Mononuclear cell (primary cell): ENCODE results near the gene MYO5A. TPM values are rescaled to one million over a fixed set of nuclear protein-coding genes. Genes with fewer than 3 reads are reported as not detected.

Experiments
- H3K27me3 ChIP-seq: 2 replicates; pipeline ENCODE4 v1.6.0; 2011; ENCODE audit warnings: low read length, control low read depth; ENCODE audit not compliant: insufficient read depth
- H3K4me1 ChIP-seq: 2 replicates; pipeline ENCODE4 v1.5.1; 2011; ENCODE audit warnings: mild to moderate bottlenecking, low read length, control low read depth; ENCODE audit not compliant: insufficient read depth
- H3K4me3 ChIP-seq: 2 replicates; pipeline ENCODE4 v1.5.1; 2011; ENCODE audit warnings: mild to moderate bottlenecking, low read length, moderate library complexity
- H3K9me3 ChIP-seq: 2 replicates; pipeline ENCODE4 v1.5.1; 2011; ENCODE audit warnings: low read depth, mild to moderate bottlenecking, control low read depth, low read length
- total RNA-seq: library from RNA; depleted of rRNA; stranded (reverse); fragments of >200 nt; gene quantifications from one replicate; pipeline ENCODE4 v1.2.3, GENCODE V29; 2012

Gene MYO5A
- total RNA-seq, 1 donor = 69.7 TPM

GRCh38 chr15:52318729-52319500 is 209.8 kb downstream of the MYO5A start:
- no peaks in the 10 kb centered on the region for H3K27me3 ChIP-seq
- H3K9me3 ChIP-seq = no peaks in the 10 kb centered on the region
- H3K4me1 ChIP-seq = no peaks in the 10 kb centered on the region
- no peak overlapping the region for H3K4me3 ChIP-seq

GRCh38 chr15:52317688-52318087 is 211.0 kb downstream of the MYO5A start:
- Histone ChIP-seq H3K27me3 (no peaks in the 10 kb centered on the region), H3K9me3 (no peaks in the 10 kb centered on the region), H3K4me1 (no peaks in the 10 kb centered on the region), H3K4me3 (no peak overlapping the region)

GRCh38 chr15:52317022-52317421 is 211.7 kb downstream of the MYO5A start:
- Histone ChIP-seq H3K4me1 (no peaks in the 10 kb centered on the region), H3K27me3 (no peaks in the 10 kb centered on the region), H3K4me3 (no peak overlapping the region)

GRCh38 chr15:52309154-52309548 is 219.5 kb downstream of the MYO5A start:
- no peaks in the 10 kb centered on the region for H3K9me3 ChIP-seq
- no peaks in the 10 kb centered on the region for H3K27me3 ChIP-seq
- no peaks in the 10 kb centered on the region for H3K4me1 ChIP-seq
- no peak overlapping the region for H3K4me3 ChIP-seq

More at GRCh38 chr15:52317022-52317421, 211.7 kb downstream of the MYO5A start:
- no peaks in the 10 kb centered on the region for H3K9me3 ChIP-seq

GRCh38 chr15:52308446-52309153 is 220.1 kb downstream of the MYO5A start:
- H3K4me1 ChIP-seq = no peaks in the 10 kb centered on the region
- no peaks in the 10 kb centered on the region for H3K27me3 ChIP-seq
- no peak overlapping the region for H3K4me3 ChIP-seq
- H3K9me3 ChIP-seq = no peaks in the 10 kb centered on the region

- Histone ChIP-seq H3K27me3 (no peaks in the 10 kb centered on the region), H3K9me3 (no peaks in the 10 kb centered on the region), H3K4me1 (no peaks in the 10 kb centered on the region), H3K4me3 (no peak overlapping the region)
These were observed 220.8 kb downstream of the MYO5A start for GRCh38 chr15:52307847-52308246.

GRCh38 chr15:52306270-52306669 is 222.4 kb downstream of the MYO5A start:
- H3K9me3 ChIP-seq = no peaks in the 10 kb centered on the region
- no peak overlapping the region for H3K4me3 ChIP-seq
- no peaks in the 10 kb centered on the region for H3K4me1 ChIP-seq
- H3K27me3 ChIP-seq = no peaks in the 10 kb centered on the region

- H3K9me3 ChIP-seq = no peaks in the 10 kb centered on the region
- no peak overlapping the region for H3K4me3 ChIP-seq
- no peaks in the 10 kb centered on the region for H3K4me1 ChIP-seq
- no peaks in the 10 kb centered on the region for H3K27me3 ChIP-seq
These were observed 225.4 kb downstream of the MYO5A start for GRCh38 chr15:52303093-52303772.

- no peak overlapping the region for H3K4me3 ChIP-seq
- H3K27me3 ChIP-seq = peaks cover 5% of the 10 kb centered on the region
- no peaks in the 10 kb centered on the region for H3K9me3 ChIP-seq
- no peaks in the 10 kb centered on the region for H3K4me1 ChIP-seq
These were observed 227.3 kb downstream of the MYO5A start for GRCh38 chr15:52301265-52301847.

GRCh38 chr15:52295421-52296001 is 233.2 kb downstream of the MYO5A start, which contains the start of gene MYO5C:
MYO5C (minus strand) TSS chr15:52295804; CDS start chr15:52295636, 168 bp downstream.
- H3K9me3 ChIP-seq = no peaks in the 10 kb centered on the region
- H3K27me3 ChIP-seq = peaks cover 27% of the 10 kb centered on the region
- H3K4me1 ChIP-seq = peaks cover 23% of the 10 kb centered on the region
- H3K4me3 ChIP-seq = peak within 1 kb of the TSS; percentile 15

- Histone ChIP-seq H3K9me3 (no peaks in the 10 kb centered on the region), H3K4me3 (no peak overlapping the region), H3K4me1 (peaks cover 23% of the 10 kb centered on the region)
These were observed 233.7 kb downstream of the MYO5A start for GRCh38 chr15:52294881-52295420.

GRCh38 chr15:52292780-52293392 is 235.8 kb downstream of the MYO5A start:
- Histone ChIP-seq H3K27me3 (peaks cover 27% of the 10 kb centered on the region), H3K4me3 (no peak overlapping the region), H3K4me1 (peaks cover 23% of the 10 kb centered on the region), H3K9me3 (no peaks in the 10 kb centered on the region)

More at GRCh38 chr15:52294881-52295420, 233.7 kb downstream of the MYO5A start:
- H3K27me3 ChIP-seq = peaks cover 27% of the 10 kb centered on the region

- Histone ChIP-seq H3K4me3 (no peak overlapping the region), H3K9me3 (no peaks in the 10 kb centered on the region), H3K4me1 (peaks cover 23% of the 10 kb centered on the region), H3K27me3 (peaks cover 20% of the 10 kb centered on the region)
These were observed 237.5 kb downstream of the MYO5A start for GRCh38 chr15:52291204-52291603.

GRCh38 chr15:52290800-52291199 is 237.9 kb downstream of the MYO5A start:
- Histone ChIP-seq H3K4me3 (no peak overlapping the region), H3K27me3 (peaks cover 16% of the 10 kb centered on the region), H3K9me3 (no peaks in the 10 kb centered on the region), H3K4me1 (peaks cover 22% of the 10 kb centered on the region)
